Lower leg skin (tissue), 3 donors: Measurements from ENCODE around the gene POLR2H.

Experiments used
- CTCF ChIP-seq, 3 donors: fragments of 450-650 bp; IDR thresholded peaks; one replicate each; pipeline ENCODE4 v1.5.1; 2016; ENCODE audit warnings: antibody characterized with exemption in 3 of 3, mild to moderate bottlenecking in 3 of 3, moderate library complexity in 2 of 3
- POLR2A ChIP-seq, 2 donors: fragments of 450-650 bp; IDR thresholded peaks; one replicate each; pipeline ENCODE4 v1.6.1; 2016 to 2017; ENCODE audit warnings: antibody characterized with exemption in 2 of 2, mild to moderate bottlenecking in 1 of 2, moderate library complexity in 1 of 2

- no peak for TF ChIP-seq POLR2A (IDR thresholded peaks at IDR 0.05)
- TF ChIP-seq CTCF (IDR thresholded peaks at IDR 0.05) = no peak
These were observed 480 bp upstream of the POLR2H start for GRCh38 chr3:184360929-184361531.
